ENCODE results near the gene PSMD13. TPM values are rescaled to one million over a fixed set of nuclear protein-coding genes. Genes with fewer than 3 reads are reported as not detected.
"Not testable (repeated sequence)": the region's sequence is repeated elsewhere in the genome, so short reads cannot be mapped to it uniquely, and the experiment has no call there.

PSMD13 gene
- 89.9 TPM for total RNA-seq
- long read RNA-seq, transcript PSMD13-212 (13 exons, 1,991 nt): major isoform, 89 of 102 reads
- long read RNA-seq, partial matches to known transcripts: 3 of 102 reads
- long read RNA-seq, other reads (novel, unspliced or antisense): 7 of 102 reads

GRCh38 chr11:236774-237767 is at the start of gene PSMD13:
Gene PSMD13 (plus strand): TSS chr11:236976. CDS start chr11:237050, 74 bp downstream.
- Histone ChIP-seq H3K27me3 (no peaks in the 10 kb centered on the region), H3K4me3 (peak within 1 kb of the TSS; percentile 100), H3K4me1 (peaks cover 22% of the 10 kb centered on the region), H3K9me3 (no peaks in the 10 kb centered on the region), H3K27ac (peak within 1 kb of the TSS; percentile 95), H3K36me3 (peaks cover 35% of the 10 kb centered on the region)
- intact Hi-C loops (cut with DNase I): no loop called here
- ATAC-seq (peak; percentile 93), DNase-seq (peak; percentile 95)
- no peak for TF ChIP-seq CTCF (IDR thresholded peaks at IDR 0.05)

GRCh38 chr11:189200-189783 is 47.5 kb upstream of the PSMD13 start:
- DNase-seq: peak; percentile 64
- H3K36me3 ChIP-seq; H3K4me1 ChIP-seq; H3K4me3 ChIP-seq; H3K27me3 ChIP-seq; H3K27ac ChIP-seq; H3K9me3 ChIP-seq; intact Hi-C loops (cut with DNase I): not testable (repeated sequence)
- peak; percentile 3 for TF ChIP-seq CTCF (IDR thresholded peaks at IDR 0.05)
- ATAC-seq: peak; percentile 53

GRCh38 chr11:189843-190311 is 46.9 kb upstream of the PSMD13 start:
- H3K4me3 ChIP-seq; H3K9me3 ChIP-seq; intact Hi-C loops (cut with DNase I); H3K4me1 ChIP-seq; H3K27ac ChIP-seq; H3K36me3 ChIP-seq; H3K27me3 ChIP-seq: not testable (repeated sequence)
- DNase-seq (peak; percentile 70), ATAC-seq (peak; percentile 90)
- TF ChIP-seq CTCF (IDR thresholded peaks at IDR 0.05): peak; percentile 24

GRCh38 chr11:190546-190945 is 46.2 kb upstream of the PSMD13 start:
- H3K9me3 ChIP-seq; H3K36me3 ChIP-seq; H3K27ac ChIP-seq; intact Hi-C loops (cut with DNase I); H3K27me3 ChIP-seq; H3K4me1 ChIP-seq; H3K4me3 ChIP-seq; ATAC-seq: not testable (repeated sequence)
- DNase-seq: peak; percentile 38

- DNase-seq: peak; percentile 63
- intact Hi-C loops (cut with DNase I); H3K27me3 ChIP-seq; H3K36me3 ChIP-seq; H3K4me3 ChIP-seq; H3K27ac ChIP-seq; H3K9me3 ChIP-seq; H3K4me1 ChIP-seq: not testable (repeated sequence)
- peak; percentile 45 for TF ChIP-seq CTCF (IDR thresholded peaks at IDR 0.05)
- ATAC-seq: peak; percentile 66
These were observed 45.0 kb upstream of the PSMD13 start for GRCh38 chr11:191490-192478.

GRCh38 chr11:192674-193128 is 44.1 kb upstream of the PSMD13 start, which contains the start of gene SCGB1C1:
Gene SCGB1C1 (plus strand): TSS chr11:193078. CDS start chr11:193100, 22 bp downstream.
- DNase-seq; H3K27me3 ChIP-seq; H3K4me3 ChIP-seq; H3K9me3 ChIP-seq; H3K27ac ChIP-seq; ATAC-seq; intact Hi-C loops (cut with DNase I); H3K36me3 ChIP-seq; H3K4me1 ChIP-seq: not testable (repeated sequence)

- H3K27me3 ChIP-seq; ATAC-seq; intact Hi-C loops (cut with DNase I); H3K9me3 ChIP-seq; H3K36me3 ChIP-seq; H3K27ac ChIP-seq; H3K4me3 ChIP-seq; H3K4me1 ChIP-seq: not testable (repeated sequence)
- DNase-seq: peak; percentile 52
These were observed 43.3 kb upstream of the PSMD13 start for GRCh38 chr11:193481-193880.
